GM12864 (cell line): ENCODE measurements around the gene SIPA1L3.

ENCODE experiments used
- DNase-seq: peaks from one replicate; pipeline ENCODE4 v3.0.0-alpha.2; 2011; ENCODE audit warnings: low read depth
- H3K4me3 ChIP-seq: 2 replicates; pipeline ENCODE4 v1.5.1; 2011; ENCODE audit warnings: mild to moderate bottlenecking, low read depth, low read length, control low read depth
- CTCF ChIP-seq: IDR thresholded peaks from 2 replicates; pipeline ENCODE4 v1.5.1; 2011; ENCODE audit warnings: low read depth, mild to moderate bottlenecking, moderate library complexity, low read length, control low read depth, inconsistent platforms; ENCODE audit errors: missing control alignments

Gene SIPA1L3

GRCh38 chr19:37899453-37899852 is 7.6 kb upstream of the SIPA1L3 start:
- H3K4me3 ChIP-seq, result no peak overlapping the region
- no peak for DNase-seq
- no peak for TF ChIP-seq CTCF

GRCh38 chr19:37899966-37900365 is 7.0 kb upstream of the SIPA1L3 start:
- TF ChIP-seq CTCF, result no peak
- no peak for DNase-seq
- H3K4me3 ChIP-seq, result no peak overlapping the region

GRCh38 chr19:37902668-37903067 is 4.3 kb upstream of the SIPA1L3 start:
- no peak overlapping the region for H3K4me3 ChIP-seq
- TF ChIP-seq CTCF, result peak; percentile 87
- no peak for DNase-seq

GRCh38 chr19:37903096-37903495 is 3.9 kb upstream of the SIPA1L3 start:
- no peak for DNase-seq
- H3K4me3 ChIP-seq, result no peak overlapping the region
- no peak for TF ChIP-seq CTCF

GRCh38 chr19:37905946-37906868 is 801 bp upstream of the SIPA1L3 start, which contains the start of gene WDR87:
WDR87 (minus strand) TSS chr19:37906594; CDS start chr19:37898239, 8,355 bp downstream.
- peak within 1 kb of the TSS; percentile 58 for H3K4me3 ChIP-seq
- no peak for DNase-seq
- no peak for TF ChIP-seq CTCF

GRCh38 chr19:37907735-37908455 is 887 bp downstream of the SIPA1L3 start:
- TF ChIP-seq CTCF, result no peak
- peak overlapping the region; percentile 58 for H3K4me3 ChIP-seq
- no peak for DNase-seq
